ENCODE data around the gene GPR160.

GPR160 gene

DNA sequence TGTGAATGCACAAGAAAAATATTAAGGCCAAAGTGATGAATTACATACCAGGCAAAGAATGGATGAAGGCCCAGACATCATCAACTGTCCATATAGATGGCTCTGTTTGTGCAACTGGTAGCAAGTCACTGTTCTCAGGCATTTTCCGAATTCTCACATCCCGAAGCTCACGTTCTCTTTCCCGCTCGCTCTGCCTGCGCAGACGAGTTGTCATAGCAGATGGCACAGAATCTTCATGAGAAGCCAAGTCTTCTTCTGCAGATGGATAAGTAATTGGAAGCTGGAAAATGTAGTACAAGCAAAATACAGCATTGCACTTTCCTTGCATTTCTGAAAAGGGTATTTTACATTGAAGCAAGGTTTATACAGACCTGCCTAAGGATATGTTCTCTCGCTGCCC lies 64.6 kb downstream of the GPR160 start:
- Histone ChIP-seq H3K27me3 (ENCODE audit: insufficient read depth, poor library complexity, severe bottlenecking) (no peaks in the 10 kb centered on the region), H3K4me3 (replicated peaks; ENCODE audit: insufficient read depth, low read length) (no peak overlapping the region), H3K27ac (replicated peaks) (no peak overlapping the region)
- TF ChIP-seq SPI1 (IDR thresholded peaks at IDR 0.05; ENCODE audit: borderline replicate concordance, low read depth): no peak
- TF ChIP-seq GABPA (IDR thresholded peaks at IDR 0.05; ENCODE audit: low read depth): no peak
- TF ChIP-seq, protein P1, sequence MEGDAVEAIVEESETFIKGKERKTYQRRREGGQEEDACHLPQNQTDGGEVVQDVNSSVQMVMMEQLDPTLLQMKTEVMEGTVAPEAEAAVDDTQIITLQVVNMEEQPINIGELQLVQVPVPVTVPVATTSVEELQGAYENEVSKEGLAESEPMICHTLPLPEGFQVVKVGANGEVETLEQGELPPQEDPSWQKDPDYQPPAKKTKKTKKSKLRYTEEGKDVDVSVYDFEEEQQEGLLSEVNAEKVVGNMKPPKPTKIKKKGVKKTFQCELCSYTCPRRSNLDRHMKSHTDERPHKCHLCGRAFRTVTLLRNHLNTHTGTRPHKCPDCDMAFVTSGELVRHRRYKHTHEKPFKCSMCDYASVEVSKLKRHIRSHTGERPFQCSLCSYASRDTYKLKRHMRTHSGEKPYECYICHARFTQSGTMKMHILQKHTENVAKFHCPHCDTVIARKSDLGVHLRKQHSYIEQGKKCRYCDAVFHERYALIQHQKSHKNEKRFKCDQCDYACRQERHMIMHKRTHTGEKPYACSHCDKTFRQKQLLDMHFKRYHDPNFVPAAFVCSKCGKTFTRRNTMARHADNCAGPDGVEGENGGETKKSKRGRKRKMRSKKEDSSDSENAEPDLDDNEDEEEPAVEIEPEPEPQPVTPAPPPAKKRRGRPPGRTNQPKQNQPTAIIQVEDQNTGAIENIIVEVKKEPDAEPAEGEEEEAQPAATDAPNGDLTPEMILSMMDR (IDR thresholded peaks at IDR 0.05; ENCODE audit: insufficient read depth, low read length): no peak
- TF ChIP-seq, protein P2, sequence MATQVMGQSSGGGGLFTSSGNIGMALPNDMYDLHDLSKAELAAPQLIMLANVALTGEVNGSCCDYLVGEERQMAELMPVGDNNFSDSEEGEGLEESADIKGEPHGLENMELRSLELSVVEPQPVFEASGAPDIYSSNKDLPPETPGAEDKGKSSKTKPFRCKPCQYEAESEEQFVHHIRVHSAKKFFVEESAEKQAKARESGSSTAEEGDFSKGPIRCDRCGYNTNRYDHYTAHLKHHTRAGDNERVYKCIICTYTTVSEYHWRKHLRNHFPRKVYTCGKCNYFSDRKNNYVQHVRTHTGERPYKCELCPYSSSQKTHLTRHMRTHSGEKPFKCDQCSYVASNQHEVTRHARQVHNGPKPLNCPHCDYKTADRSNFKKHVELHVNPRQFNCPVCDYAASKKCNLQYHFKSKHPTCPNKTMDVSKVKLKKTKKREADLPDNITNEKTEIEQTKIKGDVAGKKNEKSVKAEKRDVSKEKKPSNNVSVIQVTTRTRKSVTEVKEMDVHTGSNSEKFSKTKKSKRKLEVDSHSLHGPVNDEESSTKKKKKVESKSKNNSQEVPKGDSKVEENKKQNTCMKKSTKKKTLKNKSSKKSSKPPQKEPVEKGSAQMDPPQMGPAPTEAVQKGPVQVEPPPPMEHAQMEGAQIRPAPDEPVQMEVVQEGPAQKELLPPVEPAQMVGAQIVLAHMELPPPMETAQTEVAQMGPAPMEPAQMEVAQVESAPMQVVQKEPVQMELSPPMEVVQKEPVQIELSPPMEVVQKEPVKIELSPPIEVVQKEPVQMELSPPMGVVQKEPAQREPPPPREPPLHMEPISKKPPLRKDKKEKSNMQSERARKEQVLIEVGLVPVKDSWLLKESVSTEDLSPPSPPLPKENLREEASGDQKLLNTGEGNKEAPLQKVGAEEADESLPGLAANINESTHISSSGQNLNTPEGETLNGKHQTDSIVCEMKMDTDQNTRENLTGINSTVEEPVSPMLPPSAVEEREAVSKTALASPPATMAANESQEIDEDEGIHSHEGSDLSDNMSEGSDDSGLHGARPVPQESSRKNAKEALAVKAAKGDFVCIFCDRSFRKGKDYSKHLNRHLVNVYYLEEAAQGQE (IDR thresholded peaks at IDR 0.05; ENCODE audit: insufficient replicate concordance, low read depth): no peak
- no peak for TF ChIP-seq POLR2AphosphoS5 (IDR thresholded peaks at IDR 0.05; ENCODE audit: low read depth)
- DNase-seq (ENCODE audit: low read depth in 1 of 2, low spot score in 1 of 2): no peak

DNA sequence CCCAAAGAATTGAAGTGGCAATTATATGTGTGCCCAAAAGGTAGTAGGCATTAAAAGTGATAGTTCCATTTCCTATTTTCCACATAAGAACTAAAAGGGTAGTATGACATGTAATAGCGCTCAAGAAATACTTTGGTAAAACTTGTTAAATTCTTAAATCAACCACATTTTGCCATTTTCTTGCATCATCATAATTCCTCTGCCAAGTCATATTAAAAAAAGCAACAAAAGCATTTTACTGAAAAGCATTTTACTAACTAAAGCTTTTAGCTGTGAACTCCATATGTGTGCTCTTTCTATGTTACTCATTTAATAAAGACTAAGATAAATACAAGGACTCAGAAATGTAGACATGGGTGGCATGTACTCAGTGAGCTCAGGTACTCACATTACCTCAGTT lies 70.1 kb downstream of the GPR160 start:
- no peak for DNase-seq (ENCODE audit: low read depth in 1 of 2, low spot score in 1 of 2)
- TF ChIP-seq POLR2AphosphoS5 (IDR thresholded peaks at IDR 0.05; ENCODE audit: low read depth) (no peak), GABPA (IDR thresholded peaks at IDR 0.05; ENCODE audit: low read depth) (no peak), SPI1 (IDR thresholded peaks at IDR 0.05; ENCODE audit: borderline replicate concordance, low read depth) (no peak)
- TF ChIP-seq, protein P2 (IDR thresholded peaks at IDR 0.05; ENCODE audit: insufficient replicate concordance, low read depth): no peak
- TF ChIP-seq, protein P1 (IDR thresholded peaks at IDR 0.05; ENCODE audit: insufficient read depth, low read length): no peak
- H3K27me3 ChIP-seq (ENCODE audit: insufficient read depth, poor library complexity, severe bottlenecking): no peaks in the 10 kb centered on the region
- H3K27ac ChIP-seq (replicated peaks): no peak overlapping the region
- H3K4me3 ChIP-seq (replicated peaks; ENCODE audit: insufficient read depth, low read length): no peak overlapping the region

DNA sequence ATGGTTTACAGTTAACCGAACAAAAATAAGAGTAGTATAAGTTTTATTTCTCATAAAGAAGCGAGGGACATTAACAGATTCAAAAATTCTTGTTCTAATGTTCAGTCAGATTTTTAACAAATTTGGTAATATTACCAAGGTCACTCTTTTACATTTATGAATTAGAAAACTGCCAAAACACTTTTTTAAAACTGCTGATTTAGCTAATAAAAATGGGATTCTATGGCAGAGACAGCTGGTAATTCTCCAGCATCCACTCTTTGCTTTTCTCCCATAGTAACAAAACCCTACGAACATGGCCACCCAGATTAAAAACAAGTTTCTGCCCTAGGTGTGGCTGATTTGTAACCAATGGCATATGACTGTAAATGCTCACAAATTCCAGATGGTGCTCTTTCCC lies 71.2 kb downstream of the GPR160 start:
- H3K27ac ChIP-seq (replicated peaks): no peak overlapping the region

More for the DNA sequence above, 71.2 kb downstream of the GPR160 start:
- TF ChIP-seq, protein P1 (IDR thresholded peaks at IDR 0.05; ENCODE audit: insufficient read depth, low read length): no peak
- TF ChIP-seq, protein P2 (IDR thresholded peaks at IDR 0.05; ENCODE audit: insufficient replicate concordance, low read depth): no peak
- no peak for TF ChIP-seq POLR2AphosphoS5 (IDR thresholded peaks at IDR 0.05; ENCODE audit: low read depth)
- no peak for TF ChIP-seq GABPA (IDR thresholded peaks at IDR 0.05; ENCODE audit: low read depth)
- TF ChIP-seq SPI1 (IDR thresholded peaks at IDR 0.05; ENCODE audit: borderline replicate concordance, low read depth): no peak
- DNase-seq (ENCODE audit: low read depth in 1 of 2, low spot score in 1 of 2): no peak
- no peak overlapping the region for H3K4me3 ChIP-seq (replicated peaks; ENCODE audit: insufficient read depth, low read length)
- no peaks in the 10 kb centered on the region for H3K27me3 ChIP-seq (ENCODE audit: insufficient read depth, poor library complexity, severe bottlenecking)
